ENCODE measurements around the gene DGKZ. TPM values are rescaled to one million over a fixed set of nuclear protein-coding genes. Genes with fewer than 3 reads are reported as not detected.

Gene DGKZ
- total and polyA plus RNA-seq, 2 experiments from 2014 or later: 45.1 to 170 TPM

- TF ChIP-seq ZNF331 (CRISPR knock-in tag; IDR thresholded peaks at IDR 0.05; ENCODE audit: low read depth): no peak
- no peak for TF ChIP-seq ETS1 (IDR thresholded peaks at IDR 0.05)
- no peak for TF ChIP-seq EZH2phosphoT487 (IDR thresholded peaks at IDR 0.05; ENCODE audit: unreplicated experiment)
- no peak for TF ChIP-seq NANOG (IDR thresholded peaks at IDR 0.05; ENCODE audit: borderline replicate concordance)
- TF ChIP-seq EZH2 (IDR thresholded peaks at IDR 0.05; ENCODE audit: low read depth, unreplicated experiment): no peak
- TF ChIP-seq ZNF462 (CRISPR knock-in tag; IDR thresholded peaks at IDR 0.05): no peak
- no peak for TF ChIP-seq CREB1 (CRISPR knock-in tag; IDR thresholded peaks at IDR 0.05; ENCODE audit: low read depth)
Measured at GRCh38 chr11:46420513-46420912, 73.2 kb downstream of the DGKZ start (continued).

GRCh38 chr11:46421257-46421880, 74.1 kb downstream of the DGKZ start:
- peaks cover 1% of the 10 kb centered on the region for H3K27me3 Mint-ChIP-seq (ENCODE audit: insufficient read depth, low read depth, poor library complexity)
- H3K36me3 Mint-ChIP-seq (ENCODE audit: low read depth): peaks cover 5% of the 10 kb centered on the region; the same call in 2 of the 3 replicates
- Histone ChIP-seq H3K27ac (ENCODE audit: low read depth) (0 out of 2 replicates have a peak overlapping the region, but pooled peaks have one; percentile 55), H2AFZ (no peak overlapping the region), H3F3A (replicated peaks; ENCODE audit: low read depth) (no peaks in the 10 kb centered on the region), H3K9me2 (ENCODE audit: insufficient read depth) (no peaks in the 10 kb centered on the region), H3K27me3 (ENCODE audit: insufficient read depth) (no peaks in the 10 kb centered on the region), H3K4me1 (ENCODE audit: insufficient read depth) (0 out of 2 replicates have a peak, but pooled peaks cover 4% of the 10 kb centered on the region), H3K36me3 (ENCODE audit: insufficient read depth) (peaks cover 3% of the 10 kb centered on the region; the same call in 1 of the 2 replicates), H4K20me1 (replicated peaks; ENCODE audit: insufficient read depth) (no peaks in the 10 kb centered on the region), H3K79me2 (replicated peaks; ENCODE audit: insufficient read depth) (no peaks in the 10 kb centered on the region), H3K4me3 (no peak overlapping the region), H3K4me2 (no peak overlapping the region)
- ATAC-seq: no peak
- no peak overlapping the region for H3K4me3 Mint-ChIP-seq
- H3K27ac Mint-ChIP-seq: no peak overlapping the region
- peaks cover 17% of the 10 kb centered on the region; the same call in 2 of the 3 replicates for H3K4me1 Mint-ChIP-seq
- no peaks in the 10 kb centered on the region for H3K9me3 Mint-ChIP-seq
- TF ChIP-seq EZH2 (IDR thresholded peaks at IDR 0.05; ENCODE audit: low read depth, unreplicated experiment) (no peak), EZH2phosphoT487 (IDR thresholded peaks at IDR 0.05; ENCODE audit: unreplicated experiment) (no peak), STAT1 (IDR thresholded peaks at IDR 0.05; ENCODE audit: unreplicated experiment) (no peak), JUNB (IDR thresholded peaks at IDR 0.05; ENCODE audit: unreplicated experiment) (no peak), NANOG (IDR thresholded peaks at IDR 0.05; ENCODE audit: borderline replicate concordance) (no peak), REST (IDR thresholded peaks at IDR 0.05; ENCODE audit: unreplicated experiment) (no peak), POLR2AphosphoS5 (IDR thresholded peaks at IDR 0.05; ENCODE audit: low read depth) (no peak), ZNF114 (CRISPR knock-in tag; IDR thresholded peaks at IDR 0.05) (no peak)
- no peak for DNase-seq (ENCODE audit: low spot score)

All from GM23338 (cell line).